Measurements from ENCODE around the gene CGN.

DNA sequence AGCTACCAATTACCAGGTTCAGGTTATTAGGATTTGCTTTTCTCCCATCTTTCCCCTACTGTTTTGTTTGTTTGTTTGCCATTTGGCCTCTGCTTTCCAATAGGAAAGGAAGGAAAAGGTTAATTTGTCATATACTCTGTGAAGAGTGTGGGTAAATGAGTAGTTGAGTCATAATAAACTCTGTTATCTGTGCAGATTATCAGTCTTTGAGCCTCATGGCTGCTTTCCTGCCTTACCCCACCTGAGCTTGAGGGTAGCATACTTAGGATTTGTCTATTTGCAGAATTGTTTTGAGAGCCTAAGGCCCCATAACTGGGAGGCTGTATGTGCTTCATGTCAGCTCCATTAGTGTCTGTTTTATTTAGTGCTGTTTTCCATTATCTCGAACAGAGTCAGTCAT, 67.8 kb downstream of the CGN start:
- TF ChIP-seq, protein P1, sequence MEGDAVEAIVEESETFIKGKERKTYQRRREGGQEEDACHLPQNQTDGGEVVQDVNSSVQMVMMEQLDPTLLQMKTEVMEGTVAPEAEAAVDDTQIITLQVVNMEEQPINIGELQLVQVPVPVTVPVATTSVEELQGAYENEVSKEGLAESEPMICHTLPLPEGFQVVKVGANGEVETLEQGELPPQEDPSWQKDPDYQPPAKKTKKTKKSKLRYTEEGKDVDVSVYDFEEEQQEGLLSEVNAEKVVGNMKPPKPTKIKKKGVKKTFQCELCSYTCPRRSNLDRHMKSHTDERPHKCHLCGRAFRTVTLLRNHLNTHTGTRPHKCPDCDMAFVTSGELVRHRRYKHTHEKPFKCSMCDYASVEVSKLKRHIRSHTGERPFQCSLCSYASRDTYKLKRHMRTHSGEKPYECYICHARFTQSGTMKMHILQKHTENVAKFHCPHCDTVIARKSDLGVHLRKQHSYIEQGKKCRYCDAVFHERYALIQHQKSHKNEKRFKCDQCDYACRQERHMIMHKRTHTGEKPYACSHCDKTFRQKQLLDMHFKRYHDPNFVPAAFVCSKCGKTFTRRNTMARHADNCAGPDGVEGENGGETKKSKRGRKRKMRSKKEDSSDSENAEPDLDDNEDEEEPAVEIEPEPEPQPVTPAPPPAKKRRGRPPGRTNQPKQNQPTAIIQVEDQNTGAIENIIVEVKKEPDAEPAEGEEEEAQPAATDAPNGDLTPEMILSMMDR (conservative IDR thresholded peaks at IDR 0.05 in 1 of 2, IDR thresholded peaks at IDR 0.05 in 1 of 2; ENCODE audit: low read depth in 1 of 2, low read length in 2 of 2), result no peak
- TF ChIP-seq EZH2 (IDR thresholded peaks at IDR 0.05; ENCODE audit: low read length, missing control alignments), result no peak

All from fibroblast of lung (primary cell).